Astrocyte (in vitro differentiated cells and primary cell): ENCODE data around the gene ITGAE. TPM values are rescaled to one million over a fixed set of nuclear protein-coding genes. Genes with fewer than 3 reads are reported as not detected.

Source experiments
- DNase-seq: peaks from one replicate; pipeline ENCODE4 v3.0.0-alpha.2; 2010; ENCODE audit warnings: low read depth
- FAIRE-seq: peaks from 2 replicates; lab custom pipeline; 2011; peaks lifted over from hg19 to GRCh38; lab: Jason Lieb, UNC
- H2AFZ ChIP-seq: 2 replicates; pipeline ENCODE4 v1.6.0; 2012; ENCODE audit warnings: low read depth, low read length, inconsistent platforms
- H3K27ac ChIP-seq: 2 replicates; pipeline ENCODE4 v1.5.1; 2011; ENCODE audit warnings: low read depth, low read length, inconsistent platforms
- H3K27me3 ChIP-seq: 2 replicates; pipeline ENCODE4 v1.6.0; 2011; ENCODE audit warnings: low read length, inconsistent platforms; ENCODE audit not compliant: insufficient read depth
- H3K36me3 ChIP-seq: 2 replicates; pipeline ENCODE4 v1.5.1; 2011; ENCODE audit warnings: low read length, inconsistent platforms; ENCODE audit not compliant: insufficient read depth
- H3K4me1 ChIP-seq: 2 replicates; pipeline ENCODE4 v1.5.1; 2011; ENCODE audit warnings: low read length, inconsistent platforms; ENCODE audit not compliant: insufficient read depth
- H3K4me2 ChIP-seq: 2 replicates; pipeline ENCODE4 v1.6.0; 2012; ENCODE audit warnings: low read length, inconsistent platforms
- H3K4me3 ChIP-seq: 2 replicates; pipeline ENCODE4 v1.5.1; 2011; ENCODE audit warnings: low read depth, mild to moderate bottlenecking, low read length, inconsistent platforms; ENCODE audit not compliant: insufficient read depth
- H3K79me2 ChIP-seq: 2 replicates; pipeline ENCODE4 v1.6.0; 2012; ENCODE audit warnings: mild to moderate bottlenecking, low read length, inconsistent platforms; ENCODE audit not compliant: insufficient read depth
- H3K9ac ChIP-seq: 2 replicates; pipeline ENCODE4 v1.6.0; 2012; ENCODE audit warnings: mild to moderate bottlenecking, low read length, inconsistent platforms
- H3K9me3 ChIP-seq: 2 replicates; pipeline ENCODE4 v1.5.1; 2012; ENCODE audit warnings: low read depth, mild to moderate bottlenecking, low read length, inconsistent platforms; ENCODE audit not compliant: insufficient read depth
- H4K20me1 ChIP-seq: 2 replicates; pipeline ENCODE4 v1.6.0; 2012; ENCODE audit warnings: low read length, inconsistent platforms; ENCODE audit not compliant: insufficient read depth
- H3K27ac Mint-ChIP-seq: one replicate; pipeline ENCODE4 v1.8.0; 2021; ENCODE audit warnings: mild to moderate bottlenecking, mixed read lengths; ENCODE audit not compliant: unreplicated experiment
- H3K27me3 Mint-ChIP-seq: one replicate; pipeline ENCODE4 v1.8.0; 2021; ENCODE audit warnings: low read depth, mixed read lengths; ENCODE audit not compliant: unreplicated experiment
- H3K36me3 Mint-ChIP-seq: one replicate; pipeline ENCODE4 v1.8.0; 2021; ENCODE audit warnings: low read depth, mixed read lengths; ENCODE audit not compliant: unreplicated experiment
- H3K4me1 Mint-ChIP-seq: one replicate; pipeline ENCODE4 v1.8.0; 2021; ENCODE audit warnings: low read depth, mixed read lengths; ENCODE audit not compliant: unreplicated experiment
- H3K4me3 Mint-ChIP-seq: one replicate; pipeline ENCODE4 v1.8.0; 2021; ENCODE audit warnings: mild to moderate bottlenecking, moderate library complexity, mixed read lengths; ENCODE audit not compliant: unreplicated experiment
- H3K9me3 Mint-ChIP-seq: one replicate; pipeline ENCODE4 v1.8.0; 2021; ENCODE audit warnings: mild to moderate bottlenecking, mixed read lengths; ENCODE audit not compliant: unreplicated experiment
- CTCF ChIP-seq: IDR thresholded peaks from 2 replicates; pipeline ENCODE4 v1.5.1; 2011; ENCODE audit warnings: low read depth, mild to moderate bottlenecking, inconsistent platforms, low read length, moderate library complexity; ENCODE audit not compliant: insufficient read depth
- EZH2 ChIP-seq: IDR thresholded peaks from 2 replicates; pipeline ENCODE4 v1.6.1; 2012; ENCODE audit warnings: mild to moderate bottlenecking, low read length, inconsistent platforms; ENCODE audit not compliant: insufficient read depth
- total RNA-seq: library from RNA; stranded (reverse); gene quantifications from 2 replicates; pipeline ENCODE4 v1.2.1, GENCODE V29; 2021

Gene ITGAE
- total RNA-seq, 1 donor from 2014 or later: 30.9 TPM

- FAIRE-seq: no peak
These were observed 52.4 kb downstream of the ITGAE start for GRCh38 chr17:3748576-3748975.

GRCh38 chr17:3747805-3748204 lies 53.2 kb downstream of the ITGAE start:
- Histone ChIP-seq H3K9ac (no peak overlapping the region), H3K27me3 (no peaks in the 10 kb centered on the region), H3K36me3 (no peaks in the 10 kb centered on the region), H3K4me2 (no peak overlapping the region), H4K20me1 (no peaks in the 10 kb centered on the region), H3K9me3 (no peaks in the 10 kb centered on the region), H3K27ac (no peak overlapping the region), H3K4me3 (no peak overlapping the region), H3K79me2 (no peaks in the 10 kb centered on the region), H2AFZ (no peak overlapping the region), H3K4me1 (no peaks in the 10 kb centered on the region)
- Mint-ChIP-seq H3K4me3 (no peak overlapping the region), H3K4me1 (peaks cover 2% of the 10 kb centered on the region), H3K36me3 (no peaks in the 10 kb centered on the region), H3K27me3 (peaks cover 15% of the 10 kb centered on the region), H3K27ac (no peak overlapping the region), H3K9me3 (no peaks in the 10 kb centered on the region)
- FAIRE-seq (no peak), DNase-seq (no peak)
- TF ChIP-seq EZH2 (no peak), CTCF (no peak)

More at GRCh38 chr17:3748576-3748975, 52.4 kb downstream of the ITGAE start:
- Histone ChIP-seq H4K20me1 (no peaks in the 10 kb centered on the region), H3K27me3 (no peaks in the 10 kb centered on the region), H2AFZ (no peak overlapping the region), H3K4me3 (no peak overlapping the region), H3K9ac (no peak overlapping the region), H3K9me3 (no peaks in the 10 kb centered on the region), H3K36me3 (no peaks in the 10 kb centered on the region), H3K79me2 (no peaks in the 10 kb centered on the region), H3K27ac (no peak overlapping the region), H3K4me1 (no peaks in the 10 kb centered on the region), H3K4me2 (no peak overlapping the region)
- no peak for DNase-seq
- Mint-ChIP-seq H3K27ac (no peak overlapping the region), H3K36me3 (no peaks in the 10 kb centered on the region), H3K4me3 (no peak overlapping the region), H3K9me3 (no peaks in the 10 kb centered on the region), H3K27me3 (peaks cover 19% of the 10 kb centered on the region), H3K4me1 (peaks cover 2% of the 10 kb centered on the region)
- no peak for TF ChIP-seq CTCF
- TF ChIP-seq EZH2: no peak

GRCh38 chr17:3745071-3745470 lies 55.9 kb downstream of the ITGAE start:
- Mint-ChIP-seq H3K27me3 (peaks cover 7% of the 10 kb centered on the region), H3K4me1 (peaks cover 2% of the 10 kb centered on the region), H3K4me3 (no peak overlapping the region), H3K9me3 (no peaks in the 10 kb centered on the region), H3K36me3 (no peaks in the 10 kb centered on the region), H3K27ac (no peak overlapping the region)
- Histone ChIP-seq H3K79me2 (no peaks in the 10 kb centered on the region), H4K20me1 (no peaks in the 10 kb centered on the region), H3K9ac (no peak overlapping the region), H3K36me3 (no peaks in the 10 kb centered on the region), H3K4me2 (no peak overlapping the region), H3K4me1 (no peaks in the 10 kb centered on the region), H2AFZ (no peak overlapping the region), H3K9me3 (no peaks in the 10 kb centered on the region), H3K4me3 (no peak overlapping the region), H3K27ac (no peak overlapping the region), H3K27me3 (no peaks in the 10 kb centered on the region)
- FAIRE-seq (no peak), DNase-seq (no peak)
- TF ChIP-seq CTCF (no peak), EZH2 (no peak)
